Muscle of leg (tissue), 11 donors: ENCODE results near the gene HRH3. TPM values are rescaled to one million over a fixed set of nuclear protein-coding genes. Genes with fewer than 3 reads are reported as not detected.

ENCODE experiments used
- DNase-seq: peaks from one replicate; pipeline ENCODE4 v3.0.0; 2013
- H3K27ac ChIP-seq: one replicate; pipeline ENCODE4 v1.5.1; 2013; ENCODE audit warnings: mild to moderate bottlenecking, low read length, control low read depth
- H3K27me3 ChIP-seq: one replicate; pipeline ENCODE4 v1.6.1; 2013; ENCODE audit warnings: low read length; ENCODE audit not compliant: control insufficient read depth, insufficient read depth
- H3K36me3 ChIP-seq: one replicate; pipeline ENCODE4 v1.6.1; 2013; ENCODE audit warnings: low read length; ENCODE audit not compliant: control insufficient read depth, insufficient read depth
- H3K4me1 ChIP-seq: one replicate; pipeline ENCODE4 v1.6.1; 2013; ENCODE audit warnings: low read length; ENCODE audit not compliant: control insufficient read depth, insufficient read depth
- H3K4me3 ChIP-seq: one replicate; pipeline ENCODE4 v1.5.1; 2013; ENCODE audit warnings: low read length, control low read depth
- H3K9me3 ChIP-seq: replicated peaks from 2 replicates; pipeline ENCODE4 v1.6.1; 2013; ENCODE audit warnings: low read depth, low read length; ENCODE audit not compliant: control insufficient read depth
- WGBS: methylation state at CpG from one replicate; pipeline ENCODE4 v1.1.5; 2013; ENCODE audit warnings: missing lambda C conversion rate; ENCODE audit not compliant: insufficient coverage; 5-methylcytosine and 5-hydroxymethylcytosine counted together
- polyA plus RNA-seq, 8 donors: library from polyadenylated mRNA; unstranded; fragments of 120-200 nt; gene quantifications; one replicate each; pipeline versions ENCODE4 v1.2.1 to v1.2.3, GENCODE V29; 2013; ENCODE audit warnings: inconsistent platforms in 1 of 8, low replicate concordance in 1 of 8; ENCODE audit not compliant: insufficient read length in 8 of 8, insufficient read depth in 1 of 8
- total RNA-seq: library from RNA; stranded (reverse); fragments of 120-200 nt; gene quantifications from one replicate; pipeline ENCODE4 v1.2.4, GENCODE V29; 2013

HRH3 gene
- total and polyA plus RNA-seq, 9 donors = 0.09 to 1.3 (median 0.49) TPM

DNA sequence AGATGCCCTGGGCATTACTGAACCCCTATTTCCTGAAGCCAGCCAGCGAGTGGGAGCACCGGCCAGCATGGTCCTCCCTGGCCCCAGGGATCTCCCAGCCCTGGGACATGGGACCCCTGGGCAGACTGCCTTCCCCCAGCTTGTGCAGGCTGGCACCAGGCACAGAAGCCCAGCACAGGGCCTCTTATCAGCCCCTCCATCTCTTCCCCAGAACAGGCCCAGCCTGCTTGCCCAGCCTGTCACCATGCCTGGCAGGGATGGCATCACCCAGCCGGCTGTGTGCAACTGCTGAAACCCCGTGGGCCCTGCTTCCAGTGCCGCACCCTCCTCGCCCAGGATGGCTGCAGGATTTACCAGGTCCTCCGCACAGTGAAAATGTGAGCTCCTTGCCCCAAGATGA, 12.1 kb upstream of the HRH3 start:
- H3K27me3 ChIP-seq = peaks cover 9% of the 10 kb centered on the region
- H3K27ac ChIP-seq = no peak overlapping the region
- peaks cover 48% of the 10 kb centered on the region for H3K4me1 ChIP-seq
- no peak for DNase-seq
- no peak overlapping the region for H3K4me3 ChIP-seq
- no peaks in the 10 kb centered on the region for H3K36me3 ChIP-seq
- 82% methylated on average over 7 of the region's 7 CpGs for WGBS
- peaks cover 5% of the 10 kb centered on the region for H3K9me3 ChIP-seq

DNA sequence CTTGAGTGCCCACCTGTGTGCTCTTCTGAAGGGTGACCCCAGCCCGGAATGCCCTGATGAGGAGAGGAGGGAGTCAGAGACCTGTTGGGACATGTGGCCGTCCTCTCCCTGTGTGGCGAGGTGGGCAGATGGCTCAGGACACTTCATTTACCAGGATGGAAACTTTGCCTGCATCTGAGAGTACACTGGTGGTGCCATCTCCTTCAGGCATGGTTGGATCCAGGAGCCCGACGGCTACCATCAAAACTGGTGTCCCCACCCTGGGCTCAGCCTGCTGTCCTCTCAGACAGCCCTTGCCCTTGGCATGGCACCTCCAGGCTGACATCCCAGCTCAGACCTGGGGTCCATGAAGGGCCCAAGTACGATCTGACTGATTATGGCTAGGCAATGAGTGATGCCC, 11.2 kb upstream of the HRH3 start:
- H3K36me3 ChIP-seq = no peaks in the 10 kb centered on the region
- H3K4me1 ChIP-seq = peaks cover 42% of the 10 kb centered on the region
- H3K27ac ChIP-seq = no peak overlapping the region
- H3K4me3 ChIP-seq = no peak overlapping the region
- peaks cover 5% of the 10 kb centered on the region for H3K9me3 ChIP-seq
- peaks cover 16% of the 10 kb centered on the region for H3K27me3 ChIP-seq
- WGBS = 86% methylated on average over 6 of the region's 6 CpGs
- DNase-seq = no peak

DNA sequence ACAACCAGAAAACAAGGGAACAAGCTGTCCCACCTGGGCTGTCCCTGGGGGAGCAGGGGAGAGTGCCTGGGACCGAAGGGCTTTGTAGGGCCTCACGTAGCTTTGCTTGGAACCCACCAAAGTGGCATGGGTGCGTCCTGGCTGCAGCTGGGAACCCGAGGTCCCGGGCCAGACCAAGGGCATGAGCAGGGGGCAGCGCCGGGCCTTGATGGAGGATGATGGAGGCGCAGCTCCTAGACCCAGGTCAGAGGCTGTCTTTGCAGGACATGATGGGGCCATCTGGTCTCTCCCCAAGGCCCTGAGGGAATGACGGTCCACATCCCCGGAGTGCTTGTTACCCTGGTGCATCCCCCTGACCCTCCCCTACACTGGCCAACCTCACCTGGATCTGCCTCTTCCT, 10.6 kb upstream of the HRH3 start:
- Histone ChIP-seq H3K27me3 (peaks cover 21% of the 10 kb centered on the region), H3K4me3 (no peak overlapping the region), H3K4me1 (peaks cover 37% of the 10 kb centered on the region), H3K36me3 (no peaks in the 10 kb centered on the region), H3K27ac (no peak overlapping the region), H3K9me3 (peaks cover 5% of the 10 kb centered on the region)
- no peak for DNase-seq
- WGBS = 87% methylated on average over 9 of the region's 10 CpGs

DNA sequence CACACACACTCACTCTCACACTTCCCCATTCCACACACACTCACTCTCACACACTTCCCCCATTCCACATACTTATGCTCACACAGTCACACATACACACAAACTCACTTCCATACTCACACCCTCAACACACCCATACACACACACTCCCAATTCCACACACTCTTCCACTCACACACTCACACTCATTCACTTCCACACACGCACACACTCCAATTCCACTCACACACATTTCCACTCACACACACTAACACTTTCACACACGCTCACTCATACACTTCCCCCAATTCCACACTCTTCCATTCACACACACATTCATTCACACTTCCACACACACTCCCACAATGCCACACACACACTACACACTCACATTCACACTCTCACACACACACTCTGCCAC, 10.2 kb upstream of the HRH3 start:
- H3K27me3 ChIP-seq = peaks cover 25% of the 10 kb centered on the region
- no peak overlapping the region for H3K4me3 ChIP-seq
- DNase-seq = no peak
- WGBS = 90% methylated on average over 2 of the region's 2 CpGs
- H3K36me3 ChIP-seq = no peaks in the 10 kb centered on the region
- no peak overlapping the region for H3K27ac ChIP-seq
- peaks cover 5% of the 10 kb centered on the region for H3K9me3 ChIP-seq
- peaks cover 32% of the 10 kb centered on the region for H3K4me1 ChIP-seq

DNA sequence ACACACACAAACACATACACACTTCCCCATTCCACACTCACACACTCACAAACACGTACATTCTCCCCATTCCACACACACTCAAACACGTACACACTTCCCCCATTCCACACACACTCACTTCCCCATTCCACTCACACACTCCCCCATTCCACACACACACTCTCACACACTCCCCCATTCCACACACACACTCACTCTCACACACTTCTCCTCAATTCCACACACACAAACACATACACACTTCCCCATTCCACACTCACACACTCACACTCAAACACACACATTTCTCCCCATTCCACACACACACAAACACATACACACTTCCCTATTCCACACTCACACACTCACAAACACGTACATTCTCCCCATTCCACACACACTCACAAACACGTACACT, 9.6 kb upstream of the HRH3 start:
- no peaks in the 10 kb centered on the region for H3K36me3 ChIP-seq
- 53% methylated on average over 4 of the region's 4 CpGs for WGBS
- peaks cover 26% of the 10 kb centered on the region for H3K4me1 ChIP-seq
- no peak overlapping the region for H3K4me3 ChIP-seq
- no peak overlapping the region for H3K27ac ChIP-seq
- peaks cover 5% of the 10 kb centered on the region for H3K9me3 ChIP-seq
- DNase-seq = no peak
- H3K27me3 ChIP-seq = peaks cover 31% of the 10 kb centered on the region

DNA sequence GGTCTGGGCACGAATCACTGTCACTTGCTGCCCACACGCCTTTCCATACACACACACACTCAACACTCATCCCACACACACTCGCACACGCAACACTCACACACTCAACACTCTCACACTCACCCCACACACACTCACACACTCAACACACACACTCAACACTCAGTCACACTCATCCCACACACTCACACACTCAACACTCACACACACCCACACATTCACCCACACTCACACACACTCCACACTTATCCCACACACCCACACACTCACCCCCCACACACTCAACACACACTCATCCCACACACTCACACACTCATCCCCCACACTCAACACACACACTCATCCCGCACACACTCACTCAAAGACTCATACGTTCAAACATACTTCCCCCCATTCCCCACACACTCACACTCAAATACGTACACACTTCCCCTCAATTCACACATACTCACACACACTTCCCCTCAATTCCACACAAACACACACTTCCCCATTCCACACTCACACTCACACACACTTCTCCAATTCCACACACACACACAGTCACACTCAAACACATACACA, 9.0 kb upstream of the HRH3 start:
- H3K4me3 ChIP-seq = no peak overlapping the region
- H3K36me3 ChIP-seq = no peaks in the 10 kb centered on the region
- peaks cover 5% of the 10 kb centered on the region for H3K9me3 ChIP-seq
- H3K27ac ChIP-seq = no peak overlapping the region
- H3K27me3 ChIP-seq = peaks cover 36% of the 10 kb centered on the region
- WGBS = 80% methylated on average over 7 of the region's 7 CpGs
- peaks cover 20% of the 10 kb centered on the region for H3K4me1 ChIP-seq
- DNase-seq = no peak

DNA sequence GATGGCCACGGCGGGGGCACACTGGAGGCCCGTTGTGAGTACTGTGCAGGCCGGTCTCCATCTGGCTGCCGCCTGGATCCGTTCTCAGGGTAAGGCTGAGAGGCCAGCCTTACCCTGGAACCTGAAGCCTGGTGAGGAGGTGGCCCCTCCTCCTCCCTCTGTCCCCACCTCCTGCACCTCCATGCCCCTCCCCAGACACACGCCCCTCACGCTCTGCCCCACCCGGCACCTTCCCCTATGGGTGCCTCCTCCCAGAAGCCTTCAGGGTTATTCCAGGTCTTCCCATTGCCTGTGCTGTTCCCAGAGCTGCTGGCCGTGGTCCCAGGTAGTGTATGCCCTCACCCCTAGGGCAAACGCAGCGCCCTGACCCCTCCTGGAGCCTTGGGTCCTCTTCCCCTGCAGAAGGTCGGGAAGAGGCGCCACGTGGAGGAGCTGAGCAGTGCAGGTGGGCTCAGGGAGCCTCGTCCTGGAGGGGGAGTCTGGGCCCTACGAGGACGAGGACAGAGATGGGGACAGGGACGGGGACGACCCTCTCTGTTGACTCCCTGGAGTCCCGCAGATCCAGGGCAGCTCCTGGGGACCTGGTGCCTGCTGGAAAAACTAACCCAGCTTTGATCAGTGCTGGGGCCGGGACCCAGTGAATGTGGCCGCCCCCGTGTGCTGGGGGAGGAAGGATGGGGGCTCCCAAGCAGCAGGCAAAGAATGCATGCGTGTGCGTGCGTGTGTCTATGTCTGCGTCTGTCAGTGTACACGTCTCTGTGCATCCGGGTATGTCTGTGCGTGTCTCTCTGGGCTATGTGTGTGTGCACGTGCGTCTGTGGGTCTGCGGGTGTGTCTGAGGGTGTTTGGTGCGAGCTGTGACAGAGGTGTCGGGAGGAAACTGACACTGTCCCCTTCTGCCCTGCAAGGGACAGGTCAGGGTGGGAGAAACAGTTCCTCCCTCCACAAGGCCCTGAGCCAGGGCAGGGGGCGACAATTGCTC, 8.2 kb upstream of the HRH3 start:
- H3K27me3 ChIP-seq = peaks cover 43% of the 10 kb centered on the region
- no peaks in the 10 kb centered on the region for H3K9me3 ChIP-seq
- no peaks in the 10 kb centered on the region for H3K36me3 ChIP-seq
- WGBS = 43% methylated on average over 28 of the region's 37 CpGs
- peaks cover 12% of the 10 kb centered on the region for H3K4me1 ChIP-seq
- no peak overlapping the region for H3K4me3 ChIP-seq
- no peak for DNase-seq
- H3K27ac ChIP-seq = no peak overlapping the region

DNA sequence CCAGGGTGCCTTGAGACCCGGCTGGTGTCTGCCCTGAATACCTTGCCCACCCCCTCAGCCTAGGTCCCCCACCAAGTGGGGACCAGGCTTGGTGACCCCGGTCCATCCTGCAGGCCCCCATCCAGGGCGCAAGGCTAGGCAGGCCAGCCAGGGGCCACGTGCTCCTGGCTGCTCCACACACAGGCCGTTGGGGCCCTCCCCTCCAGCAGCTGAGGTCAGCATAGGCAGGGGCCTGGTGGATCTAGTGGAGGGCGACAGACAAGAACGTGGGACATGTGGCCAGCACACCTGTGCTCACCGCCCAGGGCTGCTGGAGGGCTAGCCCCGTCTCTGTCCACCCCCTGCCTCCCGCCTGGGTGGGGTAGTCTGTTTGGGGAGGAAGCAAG, 7.5 kb upstream of the HRH3 start:
- no peak for DNase-seq
- no peaks in the 10 kb centered on the region for H3K9me3 ChIP-seq
- H3K4me3 ChIP-seq = no peak overlapping the region
- peaks cover 6% of the 10 kb centered on the region for H3K4me1 ChIP-seq
- no peaks in the 10 kb centered on the region for H3K36me3 ChIP-seq
- 41% methylated on average over 9 of the region's 10 CpGs for WGBS
- peaks cover 50% of the 10 kb centered on the region for H3K27me3 ChIP-seq
- no peak overlapping the region for H3K27ac ChIP-seq

DNA sequence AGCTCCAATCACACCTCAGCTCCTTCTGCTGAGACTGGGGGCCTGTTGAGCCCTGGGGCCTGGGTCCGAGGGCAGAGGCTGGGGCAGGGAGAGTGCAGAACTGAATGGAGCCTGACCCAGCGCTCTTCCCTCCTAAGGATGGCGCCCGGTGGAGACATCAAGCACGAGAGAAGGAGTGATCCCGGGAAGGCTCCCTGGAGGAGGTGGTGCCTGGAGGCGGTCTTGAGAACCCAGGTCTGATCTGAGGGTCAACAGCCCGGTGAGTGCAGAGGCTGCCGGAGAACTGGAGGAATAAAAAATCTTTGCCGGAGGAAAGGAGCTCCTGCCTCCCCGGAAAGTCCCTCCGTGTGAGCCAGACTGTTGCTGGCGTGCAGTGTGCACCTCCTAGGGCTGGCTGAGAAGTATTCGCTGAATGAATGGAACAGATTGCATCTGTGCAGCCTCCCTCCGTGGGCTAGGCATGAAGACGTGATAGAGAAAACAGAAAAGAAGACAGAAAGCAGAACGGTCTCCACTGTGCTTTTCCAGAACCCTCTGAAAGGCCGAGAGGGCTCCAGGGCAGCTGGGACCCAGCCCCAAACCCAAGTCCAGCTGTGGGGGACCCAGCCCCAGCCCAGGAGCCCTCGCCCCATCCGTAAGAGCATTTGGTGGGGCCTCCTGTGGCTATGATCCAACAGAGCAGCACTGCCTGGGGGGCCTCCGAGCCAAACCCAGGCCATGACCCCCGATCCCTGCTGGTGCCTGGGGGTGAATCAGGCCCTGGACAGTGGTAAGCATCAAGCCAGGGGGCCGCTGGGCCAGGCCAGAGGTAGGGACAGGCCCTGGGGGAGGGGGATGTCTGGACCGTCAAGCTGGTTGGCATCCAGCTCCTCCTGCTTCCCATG, 6.9 kb upstream of the HRH3 start:
- Histone ChIP-seq H3K27me3 (peaks cover 56% of the 10 kb centered on the region), H3K27ac (no peak overlapping the region), H3K36me3 (no peaks in the 10 kb centered on the region), H3K9me3 (no peaks in the 10 kb centered on the region), H3K4me1 (no peaks in the 10 kb centered on the region), H3K4me3 (no peak overlapping the region)
- 42% methylated on average over 22 of the region's 24 CpGs for WGBS
- DNase-seq = no peak
